Peyer's patch (tissue), 4 donors: ENCODE measurements around the gene NIBAN1. TPM values are rescaled to one million over a fixed set of nuclear protein-coding genes. Genes with fewer than 3 reads are reported as not detected.
A peak's percentile ranks its signal among the peaks of the same experiment; 100 is the strongest.

ENCODE experiments used
- DNase-seq, 3 donors: peaks; one replicate each; pipeline ENCODE4 v3.0.0-alpha.2; 2017 to 2019
- H3K27ac ChIP-seq, 4 donors: fragments of 200-600 bp; sonication (generic); one replicate each; pipeline ENCODE4 v1.5.1; 2016 to 2019
- H3K27me3 ChIP-seq, 2 donors: fragments of 200-600 bp; sonication (generic); one replicate each; pipeline ENCODE4 v1.5.1; 2019
- H3K36me3 ChIP-seq, 3 donors: fragments of 200-600 bp; sonication (generic); one replicate each; pipeline ENCODE4 v1.5.1; 2016 to 2019
- H3K4me1 ChIP-seq, 4 donors: fragments of 200-600 bp; sonication (generic); one replicate each; pipeline ENCODE4 v1.5.1; 2016 to 2019
- H3K4me3 ChIP-seq, 4 donors: fragments of 200-600 bp; sonication (generic); 1 replicate in 3 of 4; 2 replicates in 1 of 4; pipeline ENCODE4 v1.5.1; 2016 to 2019; ENCODE audit warnings: mild to moderate bottlenecking in 1 of 4
- H3K9me3 ChIP-seq, 4 donors: fragments of 200-600 bp; sonication (generic); one replicate each; pipeline ENCODE4 v1.5.1; 2016 to 2019; ENCODE audit warnings: mild to moderate bottlenecking in 1 of 4
- POLR2A ChIP-seq, 2 donors: fragments of 450-650 bp; IDR thresholded peaks; one replicate each; pipeline ENCODE4 v1.5.1; 2017; ENCODE audit warnings: antibody characterized with exemption in 2 of 2, mild to moderate bottlenecking in 2 of 2, moderate library complexity in 2 of 2
- total RNA-seq, 4 donors: library from RNA; depleted of rRNA; stranded (reverse); fragments of >200 nt; gene quantifications; one replicate each; pipeline ENCODE4 v1.1.0, GENCODE V29; 2016
- TF ChIP-seq, protein P1 (sequence below), 6 experiments: fragments of 450-650 bp in 4 of 6; fragments of 200-600 bp in 2 of 6; sonication (generic) in 1 of 6; IDR thresholded peaks; one replicate each; pipeline ENCODE4 v1.5.1; 2017 to 2019; ENCODE audit warnings: antibody characterized with exemption in 6 of 6, mild to moderate bottlenecking in 3 of 6, moderate library complexity in 1 of 6

NIBAN1 gene
- total RNA-seq, 4 donors from 2014 or later, result 7.7 to 32.2 (median 9.5) TPM

- Histone ChIP-seq H3K27ac (no peak overlapping the region), H3K9me3 (no peaks in the 10 kb centered on the region), H3K4me3 (no peak overlapping the region), H3K4me1 (no peaks in the 10 kb centered on the region), H3K36me3 (no peaks in the 10 kb centered on the region), H3K27me3 (no peaks in the 10 kb centered on the region)
- TF ChIP-seq, protein P1, sequence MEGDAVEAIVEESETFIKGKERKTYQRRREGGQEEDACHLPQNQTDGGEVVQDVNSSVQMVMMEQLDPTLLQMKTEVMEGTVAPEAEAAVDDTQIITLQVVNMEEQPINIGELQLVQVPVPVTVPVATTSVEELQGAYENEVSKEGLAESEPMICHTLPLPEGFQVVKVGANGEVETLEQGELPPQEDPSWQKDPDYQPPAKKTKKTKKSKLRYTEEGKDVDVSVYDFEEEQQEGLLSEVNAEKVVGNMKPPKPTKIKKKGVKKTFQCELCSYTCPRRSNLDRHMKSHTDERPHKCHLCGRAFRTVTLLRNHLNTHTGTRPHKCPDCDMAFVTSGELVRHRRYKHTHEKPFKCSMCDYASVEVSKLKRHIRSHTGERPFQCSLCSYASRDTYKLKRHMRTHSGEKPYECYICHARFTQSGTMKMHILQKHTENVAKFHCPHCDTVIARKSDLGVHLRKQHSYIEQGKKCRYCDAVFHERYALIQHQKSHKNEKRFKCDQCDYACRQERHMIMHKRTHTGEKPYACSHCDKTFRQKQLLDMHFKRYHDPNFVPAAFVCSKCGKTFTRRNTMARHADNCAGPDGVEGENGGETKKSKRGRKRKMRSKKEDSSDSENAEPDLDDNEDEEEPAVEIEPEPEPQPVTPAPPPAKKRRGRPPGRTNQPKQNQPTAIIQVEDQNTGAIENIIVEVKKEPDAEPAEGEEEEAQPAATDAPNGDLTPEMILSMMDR (IDR thresholded peaks at IDR 0.05), result no peak
- no peak for TF ChIP-seq POLR2A (IDR thresholded peaks at IDR 0.05)
- DNase-seq, result no peak
Observed at GRCh38 chr1:184990204-184990603, 15.9 kb upstream of the NIBAN1 start.

GRCh38 chr1:184988506-184988905 is 14.2 kb upstream of the NIBAN1 start:
- Histone ChIP-seq H3K36me3 (no peaks in the 10 kb centered on the region), H3K4me3 (no peak overlapping the region)
- DNase-seq, result no peak

GRCh38 chr1:184987696-184988095 is 13.4 kb upstream of the NIBAN1 start:
- Histone ChIP-seq H3K4me3 (no peak overlapping the region), H3K27me3 (no peaks in the 10 kb centered on the region), H3K27ac (no peak overlapping the region), H3K4me1 (no peaks in the 10 kb centered on the region), H3K9me3 (no peaks in the 10 kb centered on the region), H3K36me3 (no peaks in the 10 kb centered on the region)
- TF ChIP-seq POLR2A (IDR thresholded peaks at IDR 0.05), result no peak
- TF ChIP-seq, protein P1 (IDR thresholded peaks at IDR 0.05), result no peak
- DNase-seq, result no peak

More at GRCh38 chr1:184988506-184988905, 14.2 kb upstream of the NIBAN1 start:
- Histone ChIP-seq H3K27ac (no peak overlapping the region), H3K9me3 (no peaks in the 10 kb centered on the region), H3K4me1 (no peaks in the 10 kb centered on the region), H3K27me3 (no peaks in the 10 kb centered on the region)
- TF ChIP-seq, protein P1 (IDR thresholded peaks at IDR 0.05), result no peak
- TF ChIP-seq POLR2A (IDR thresholded peaks at IDR 0.05), result no peak

GRCh38 chr1:184986250-184986649 is 11.9 kb upstream of the NIBAN1 start:
- Histone ChIP-seq H3K36me3 (no peaks in the 10 kb centered on the region), H3K4me1 (no peaks in the 10 kb centered on the region), H3K4me3 (no peak overlapping the region), H3K9me3 (no peaks in the 10 kb centered on the region), H3K27me3 (no peaks in the 10 kb centered on the region), H3K27ac (no peak overlapping the region)
- TF ChIP-seq, protein P1 (IDR thresholded peaks at IDR 0.05), result peak in 3 of 6 experiments; percentile 6 to 15 (median 13)
- TF ChIP-seq POLR2A (IDR thresholded peaks at IDR 0.05), result no peak
- no peak for DNase-seq

DNA sequence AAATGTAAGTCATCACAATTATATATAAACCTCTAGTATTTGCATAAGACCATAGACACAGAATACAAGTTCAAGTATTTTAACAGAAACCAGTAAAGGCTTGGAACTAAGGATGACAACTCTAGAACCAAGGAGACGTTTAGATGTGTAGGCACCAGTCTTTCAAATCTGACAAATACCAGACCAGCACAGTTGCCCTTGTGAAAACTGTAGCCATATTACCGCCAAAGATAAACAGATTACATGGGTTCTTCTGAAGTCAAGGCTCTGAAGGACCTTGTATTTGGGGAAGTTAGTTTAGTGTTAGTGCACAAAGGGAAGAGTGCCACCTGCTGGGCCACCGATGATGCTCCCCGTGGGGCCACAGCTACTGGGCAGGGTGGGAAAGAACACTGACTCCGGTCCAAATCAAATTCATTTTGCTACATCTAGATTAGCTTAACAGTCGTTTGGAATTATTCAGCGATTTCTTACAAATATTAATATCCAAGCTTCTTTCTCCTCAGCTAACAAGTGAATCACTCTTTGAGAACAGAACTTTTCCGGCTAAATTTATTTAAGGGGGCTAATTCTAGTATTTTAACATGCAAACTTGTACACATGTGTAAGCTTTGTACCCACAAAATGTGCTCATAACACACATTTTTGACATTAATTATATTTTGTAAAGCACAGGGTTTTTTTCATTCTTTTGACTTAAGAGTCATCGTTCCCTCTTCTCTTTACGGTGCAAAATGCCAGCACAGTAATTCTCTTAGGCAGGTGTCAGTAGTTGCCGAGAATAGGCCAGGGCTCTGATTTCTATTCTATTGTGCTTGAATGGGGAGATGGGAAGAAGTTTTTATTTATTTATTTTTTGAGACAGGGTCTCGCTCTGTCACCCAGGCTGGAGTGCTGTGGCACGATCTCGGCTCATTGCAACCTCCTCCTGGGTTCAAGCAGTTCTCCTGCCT is 8.0 kb upstream of the NIBAN1 start:
- TF ChIP-seq, protein P1 (IDR thresholded peaks at IDR 0.05), result peak; percentile 59 to 84 (median 82)
- TF ChIP-seq POLR2A (IDR thresholded peaks at IDR 0.05), result no peak
- Histone ChIP-seq H3K27me3 (no peaks in the 10 kb centered on the region), H3K4me3 (no peak overlapping the region), H3K9me3 (no peaks in the 10 kb centered on the region), H3K36me3 (no peaks in the 10 kb centered on the region), H3K27ac (no peak overlapping the region), H3K4me1 (no peaks in the 10 kb centered on the region)
- DNase-seq, result peak; percentile 57 to 87 (median 73)
